AG09319 (cell line): ENCODE measurements around the gene SLC66A1.

Experiments
- DNase-seq: peaks from one replicate; pipeline ENCODE4 v3.0.0-alpha.2; 2010; ENCODE audit warnings: low read depth; ENCODE audit errors: extremely low read depth
- TF ChIP-seq, protein P1 (sequence below): IDR thresholded peaks from 2 replicates; pipeline ENCODE4 v1.5.1; 2011; ENCODE audit warnings: low read depth, mild to moderate bottlenecking, inconsistent platforms, low read length, moderate library complexity

The SLC66A1 gene

DNA sequence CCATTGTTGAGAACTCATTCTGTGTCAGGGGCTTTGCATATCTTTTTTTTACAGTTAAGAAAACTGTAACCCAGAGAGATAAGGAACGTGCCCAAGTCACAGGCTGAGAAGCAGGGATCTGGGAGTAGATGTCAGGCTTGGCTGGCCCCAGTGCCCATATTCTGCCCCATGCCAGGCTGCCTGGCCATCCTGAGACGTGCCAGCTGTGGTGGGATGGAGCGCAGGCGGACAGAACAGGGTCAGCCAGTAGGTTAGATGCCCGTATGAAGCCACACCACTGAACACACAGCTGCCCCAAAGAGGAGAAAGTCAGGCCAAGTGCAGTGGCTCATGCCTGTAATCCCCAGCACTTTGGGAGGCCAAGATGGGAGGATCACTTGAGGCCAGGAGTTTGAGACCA is 55.9 kb downstream of the SLC66A1 start:
- TF ChIP-seq, protein P1, sequence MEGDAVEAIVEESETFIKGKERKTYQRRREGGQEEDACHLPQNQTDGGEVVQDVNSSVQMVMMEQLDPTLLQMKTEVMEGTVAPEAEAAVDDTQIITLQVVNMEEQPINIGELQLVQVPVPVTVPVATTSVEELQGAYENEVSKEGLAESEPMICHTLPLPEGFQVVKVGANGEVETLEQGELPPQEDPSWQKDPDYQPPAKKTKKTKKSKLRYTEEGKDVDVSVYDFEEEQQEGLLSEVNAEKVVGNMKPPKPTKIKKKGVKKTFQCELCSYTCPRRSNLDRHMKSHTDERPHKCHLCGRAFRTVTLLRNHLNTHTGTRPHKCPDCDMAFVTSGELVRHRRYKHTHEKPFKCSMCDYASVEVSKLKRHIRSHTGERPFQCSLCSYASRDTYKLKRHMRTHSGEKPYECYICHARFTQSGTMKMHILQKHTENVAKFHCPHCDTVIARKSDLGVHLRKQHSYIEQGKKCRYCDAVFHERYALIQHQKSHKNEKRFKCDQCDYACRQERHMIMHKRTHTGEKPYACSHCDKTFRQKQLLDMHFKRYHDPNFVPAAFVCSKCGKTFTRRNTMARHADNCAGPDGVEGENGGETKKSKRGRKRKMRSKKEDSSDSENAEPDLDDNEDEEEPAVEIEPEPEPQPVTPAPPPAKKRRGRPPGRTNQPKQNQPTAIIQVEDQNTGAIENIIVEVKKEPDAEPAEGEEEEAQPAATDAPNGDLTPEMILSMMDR = no peak
- no peak for DNase-seq

DNA sequence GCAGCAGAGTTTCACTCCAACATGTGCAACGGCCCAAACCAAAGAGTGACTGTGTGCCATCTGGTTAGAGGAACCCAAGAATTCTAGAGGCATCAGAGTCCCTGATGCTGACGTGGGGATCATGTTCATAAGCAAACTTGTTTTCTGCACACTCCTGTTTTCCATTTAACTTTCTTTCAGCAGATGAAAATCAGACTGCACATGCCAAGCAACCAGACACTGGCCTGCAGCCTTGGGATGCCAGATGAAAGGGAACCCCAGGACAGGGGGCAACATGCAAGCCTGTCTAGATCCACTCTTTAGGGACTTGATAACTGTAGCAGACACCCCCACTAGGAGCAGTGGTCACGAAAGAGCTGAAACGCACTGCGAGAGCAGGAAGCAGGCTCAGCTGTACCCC is 56.8 kb downstream of the SLC66A1 start:
- TF ChIP-seq, protein P1 = no peak
- no peak for DNase-seq

GRCh38 chr1:19369396-19370090 is 57.4 kb downstream of the SLC66A1 start:
- TF ChIP-seq, protein P1 = no peak
- DNase-seq = no peak

DNA sequence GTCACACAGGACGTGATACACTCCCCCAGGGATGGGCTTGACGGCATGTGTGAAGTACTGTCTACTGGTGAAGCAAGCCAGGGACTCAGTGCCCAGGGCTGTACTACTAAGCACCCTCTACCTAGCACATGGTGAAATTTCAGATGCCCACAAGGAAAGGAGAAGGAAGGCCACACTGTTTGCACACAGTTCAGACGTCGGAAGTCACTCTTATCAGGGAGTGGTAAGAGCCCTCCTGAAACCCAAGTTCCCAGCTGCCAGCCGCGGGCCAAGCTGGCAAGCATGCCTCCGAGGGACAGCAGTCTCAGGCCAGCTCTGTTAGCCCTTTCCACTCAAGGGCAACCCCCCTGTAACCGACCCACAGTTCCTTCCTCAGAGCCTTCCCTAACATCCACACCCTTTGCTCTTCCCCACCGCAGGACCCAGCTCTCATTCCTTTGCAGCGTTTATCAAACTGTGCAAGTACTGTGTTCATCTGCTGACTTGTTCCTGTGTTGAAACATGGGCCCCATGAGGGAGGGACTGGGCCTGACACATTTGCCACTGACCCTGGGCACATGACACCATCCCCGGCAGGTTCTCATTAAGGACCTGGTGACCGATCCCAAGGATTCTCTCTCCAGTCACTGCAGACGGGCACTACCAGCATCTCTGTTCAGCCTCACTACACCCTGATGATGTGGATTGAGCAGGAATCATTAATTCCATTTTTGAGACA is 58.5 kb downstream of the SLC66A1 start:
- no peak for DNase-seq
- TF ChIP-seq, protein P1 = no peak

GRCh38 chr1:19371226-19372135 is 59.4 kb downstream of the SLC66A1 start:
- no peak for DNase-seq
- TF ChIP-seq, protein P1 = no peak

GRCh38 chr1:19372136-19372514 is 60.0 kb downstream of the SLC66A1 start:
- TF ChIP-seq, protein P1 = no peak
- peak; percentile 41 for DNase-seq

GRCh38 chr1:19372602-19373001 is 60.5 kb downstream of the SLC66A1 start:
- TF ChIP-seq, protein P1 = no peak
- no peak for DNase-seq
